SU-DHL-6 (cell line): ENCODE results near the gene CERS6.

ENCODE experiments used
- CTCF ChIP-seq: fragments of 200-600 bp; sonication (generic); IDR thresholded peaks from one replicate; pipeline ENCODE4 v1.5.1; 2017; ENCODE audit warnings: antibody characterized with exemption, mild to moderate bottlenecking, low read length, moderate library complexity; ENCODE audit not compliant: insufficient read depth, poor library complexity, severe bottlenecking
- EZH2phosphoT487 ChIP-seq: fragments of 200-600 bp; sonication (generic), shearing (Covaris generic); conservative IDR thresholded peaks from 2 replicates; pipeline ENCODE4 v1.6.1; 2018; ENCODE audit warnings: mild to moderate bottlenecking, antibody characterized with exemption, low read length, moderate library complexity, mixed read lengths

GRCh38 chr2:168757223-168757622 lies 301.2 kb downstream of the CERS6 start:
- TF ChIP-seq CTCF (no peak), EZH2phosphoT487 (no peak)
